Esophagus (tissue), 2 donors: ENCODE measurements around the gene SHISA9. TPM values are rescaled to one million over a fixed set of nuclear protein-coding genes. Genes with fewer than 3 reads are reported as not detected.

Experiments used
- H3K27ac ChIP-seq, 2 donors: one replicate each; pipeline ENCODE4 v1.5.1; 2013; ENCODE audit warnings: low read depth in 2 of 2, mild to moderate bottlenecking in 2 of 2, inconsistent platforms in 1 of 2, low read length in 1 of 2, moderate library complexity in 1 of 2
- H3K27me3 ChIP-seq, 2 donors: one replicate each; pipeline ENCODE4 v1.6.1; 2013; ENCODE audit warnings: low read length in 2 of 2, control low read depth in 1 of 2, mild to moderate bottlenecking in 1 of 2; ENCODE audit not compliant: insufficient read depth in 2 of 2, control insufficient read depth in 1 of 2
- H3K36me3 ChIP-seq, 2 donors: one replicate each; pipeline ENCODE4 v1.6.1; 2013; ENCODE audit warnings: low read length in 1 of 2; ENCODE audit not compliant: control insufficient read depth in 2 of 2, insufficient read depth in 2 of 2
- H3K4me1 ChIP-seq, 2 donors: one replicate each; pipeline ENCODE4 v1.6.1; 2013; ENCODE audit warnings: low read length in 1 of 2; ENCODE audit not compliant: control insufficient read depth in 2 of 2, insufficient read depth in 2 of 2
- H3K4me3 ChIP-seq, 2 donors: one replicate each; pipeline ENCODE4 v1.5.1; 2013; ENCODE audit warnings: low read length in 2 of 2, mild to moderate bottlenecking in 2 of 2, low read depth in 1 of 2, moderate library complexity in 1 of 2
- H3K9me3 ChIP-seq, 2 donors: one replicate each; pipeline ENCODE4 v1.6.1; 2013; ENCODE audit warnings: mild to moderate bottlenecking in 2 of 2, low read depth in 1 of 2, low read length in 1 of 2, moderate library complexity in 1 of 2; ENCODE audit not compliant: control insufficient read depth in 2 of 2, insufficient read depth in 1 of 2
- WGBS, 2 donors: extraction: QIAGEN DNeasy Blood & Tissue Kit; methylation state at CpG; one replicate each; pipeline ENCODE4 v1.1.7; 2013; 5-methylcytosine and 5-hydroxymethylcytosine counted together
- polyA plus RNA-seq, 2 donors: library from polyadenylated mRNA; stranded (reverse); fragments of 200-250 nt; gene quantifications; one replicate each; pipeline ENCODE4 v1.2.3, GENCODE V29; 2013
- donor health status: healthy with polysubstance abuse.
- donor health status: Bipolar disorder and iron deficiency.

SHISA9 gene
- polyA plus RNA-seq, 2 donors, result 0.04 to 0.07 TPM

DNA sequence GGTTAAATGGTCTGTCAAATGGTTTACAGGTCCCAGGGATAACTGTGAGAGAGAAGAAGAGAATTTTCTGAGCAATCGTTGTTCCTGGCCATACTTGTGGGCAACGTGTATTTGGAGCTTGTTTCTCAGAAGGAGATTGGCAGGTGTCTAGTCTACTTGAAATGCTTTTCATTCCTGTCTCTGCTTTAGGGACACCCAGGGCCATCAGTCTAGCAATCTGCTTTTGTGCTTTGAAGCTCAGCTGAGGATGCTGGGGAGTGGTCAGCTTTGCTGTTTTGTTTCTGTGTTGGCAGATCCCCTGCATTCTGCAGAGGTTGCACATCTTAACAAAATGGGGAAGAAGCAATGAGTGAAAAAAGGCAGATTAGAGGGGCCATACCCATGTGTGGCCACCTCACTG, 193.7 kb downstream of the SHISA9 start:
- Histone ChIP-seq H3K4me3 (no peak overlapping the region), H3K4me1 (no peaks in the 10 kb centered on the region), H3K9me3 (no peaks in the 10 kb centered on the region), H3K36me3 (no peaks in the 10 kb centered on the region), H3K27me3 (no peaks in the 10 kb centered on the region), H3K27ac (no peak overlapping the region)
- 71 to 72% methylated on average over 2 of the region's 2 CpGs for WGBS, 2 donors

DNA sequence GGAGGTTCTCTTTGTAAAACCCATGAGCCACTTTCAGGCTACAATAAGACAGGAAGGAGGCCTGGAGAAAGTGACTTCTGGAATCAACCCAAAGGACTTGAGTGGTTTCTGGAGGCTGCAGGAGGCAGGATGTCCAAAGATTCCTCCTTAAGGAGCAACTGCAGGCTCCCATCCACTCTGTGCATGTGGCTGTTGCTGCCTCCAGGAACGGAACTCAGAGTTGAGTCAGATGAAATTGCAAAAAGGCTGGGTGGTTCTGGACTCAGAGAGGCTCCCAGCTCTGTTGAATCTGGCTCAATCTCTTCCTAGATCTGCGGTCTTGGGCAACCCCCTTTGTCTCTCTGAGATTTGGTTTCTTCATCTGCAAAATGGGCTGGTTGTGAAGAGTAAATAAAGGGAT, 197.1 kb downstream of the SHISA9 start:
- Histone ChIP-seq H3K27ac (no peak overlapping the region), H3K36me3 (no peaks in the 10 kb centered on the region), H3K4me3 (no peak overlapping the region), H3K4me1 (no peaks in the 10 kb centered on the region), H3K27me3 (no peaks in the 10 kb centered on the region), H3K9me3 (no peaks in the 10 kb centered on the region)
- WGBS, 2 donors, result 58 to 59% methylated on average over 2 of the region's 2 CpGs

DNA sequence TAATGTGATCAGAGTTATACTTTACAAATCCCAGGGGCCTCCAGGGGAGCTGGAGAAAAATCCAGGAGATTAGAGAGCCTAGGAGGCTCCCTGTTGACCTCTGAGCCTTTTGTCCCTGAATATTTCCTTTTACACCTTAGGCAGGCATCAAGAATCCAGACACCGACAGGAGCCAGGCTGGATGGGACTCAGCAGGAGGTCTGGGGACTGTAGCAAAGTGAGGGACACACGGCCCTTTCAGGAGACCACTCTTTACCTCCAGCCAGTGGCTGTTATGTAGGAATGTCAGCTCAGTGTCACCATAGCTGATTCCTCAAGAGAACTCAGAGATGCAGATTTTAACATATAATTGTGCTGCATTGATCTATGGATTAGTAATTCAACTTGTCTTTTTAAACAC, 198.4 kb downstream of the SHISA9 start:
- 32% methylated on average over 2 of the region's 2 CpGs for WGBS, 2 donors
- Histone ChIP-seq H3K27me3 (no peaks in the 10 kb centered on the region), H3K9me3 (no peaks in the 10 kb centered on the region), H3K27ac (no peak overlapping the region), H3K4me3 (no peak overlapping the region), H3K36me3 (no peaks in the 10 kb centered on the region), H3K4me1 (no peaks in the 10 kb centered on the region)

DNA sequence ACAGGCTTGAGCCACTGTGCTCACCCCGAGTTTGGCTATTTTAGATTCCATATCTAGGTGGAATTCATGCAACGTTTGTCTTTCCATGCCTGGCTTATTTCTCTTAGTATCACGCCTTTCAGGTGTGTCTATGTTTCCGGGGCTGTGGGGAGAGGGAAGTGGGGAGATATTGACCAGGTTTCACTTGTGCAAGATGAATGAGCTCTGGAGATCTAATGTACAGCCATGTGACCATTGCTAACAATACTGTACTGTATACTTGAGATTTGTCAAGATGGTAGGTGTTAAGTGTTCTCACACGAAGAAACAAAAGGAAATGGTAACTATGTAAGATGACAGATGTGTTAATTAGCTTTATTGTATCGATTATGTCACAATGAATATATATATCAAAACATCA, 199.6 kb downstream of the SHISA9 start:
- no peaks in the 10 kb centered on the region for H3K4me1 ChIP-seq
- no peak overlapping the region for H3K4me3 ChIP-seq
- WGBS, 2 donors, result 61 to 70% methylated on average over 6 of the region's 6 CpGs
- no peak overlapping the region for H3K27ac ChIP-seq
- no peaks in the 10 kb centered on the region for H3K9me3 ChIP-seq
- no peaks in the 10 kb centered on the region for H3K36me3 ChIP-seq
- H3K27me3 ChIP-seq, result no peaks in the 10 kb centered on the region

DNA sequence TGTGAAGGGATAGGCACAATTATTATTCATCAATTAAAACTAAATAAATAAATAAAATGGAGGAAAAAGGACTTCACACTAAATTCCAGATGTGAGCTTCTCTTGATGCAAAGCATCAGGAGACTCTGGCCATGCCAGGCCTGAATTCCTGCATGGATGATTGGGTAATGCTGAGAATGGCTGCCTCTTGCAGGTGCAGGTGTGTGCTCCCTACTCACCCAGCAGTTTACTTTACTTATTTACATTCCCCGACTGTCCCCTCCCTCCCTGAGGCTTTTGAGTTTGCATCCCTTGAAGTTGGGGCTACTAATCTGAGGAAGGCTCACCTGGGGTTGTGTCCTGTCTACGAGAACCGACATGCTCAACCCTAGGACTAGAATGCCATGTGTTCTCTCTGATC, 200.4 kb downstream of the SHISA9 start:
- no peak overlapping the region for H3K4me3 ChIP-seq
- no peaks in the 10 kb centered on the region for H3K9me3 ChIP-seq
- WGBS, 2 donors, result 52 to 61% methylated on average over 3 of the region's 3 CpGs
- H3K4me1 ChIP-seq, result no peaks in the 10 kb centered on the region
- no peaks in the 10 kb centered on the region for H3K36me3 ChIP-seq
- H3K27me3 ChIP-seq, result no peaks in the 10 kb centered on the region
- no peak overlapping the region for H3K27ac ChIP-seq

DNA sequence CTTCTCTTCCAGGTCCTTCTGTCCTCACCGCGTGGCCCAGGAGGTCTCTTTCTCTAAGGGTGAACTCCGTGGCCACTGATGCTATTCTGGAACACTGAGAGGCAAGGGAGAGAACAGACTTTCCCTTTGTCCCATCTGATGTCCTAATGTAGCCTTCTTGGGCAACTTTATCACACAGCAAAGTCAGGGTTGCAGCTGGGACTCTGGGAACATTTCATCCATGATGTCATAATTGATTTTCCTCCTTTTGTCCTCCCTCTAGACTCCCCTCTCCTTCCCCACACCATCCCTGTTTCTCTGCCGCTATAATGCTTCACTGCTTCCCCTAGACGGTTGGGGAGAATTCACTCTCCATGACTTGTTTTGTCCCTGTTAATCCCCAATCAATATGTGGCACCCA, 201.0 kb downstream of the SHISA9 start:
- Histone ChIP-seq H3K4me1 (no peaks in the 10 kb centered on the region), H3K36me3 (no peaks in the 10 kb centered on the region), H3K27me3 (no peaks in the 10 kb centered on the region), H3K4me3 (no peak overlapping the region), H3K27ac (no peak overlapping the region), H3K9me3 (no peaks in the 10 kb centered on the region)
- 80 to 83% methylated on average over 5 of the region's 5 CpGs for WGBS, 2 donors

DNA sequence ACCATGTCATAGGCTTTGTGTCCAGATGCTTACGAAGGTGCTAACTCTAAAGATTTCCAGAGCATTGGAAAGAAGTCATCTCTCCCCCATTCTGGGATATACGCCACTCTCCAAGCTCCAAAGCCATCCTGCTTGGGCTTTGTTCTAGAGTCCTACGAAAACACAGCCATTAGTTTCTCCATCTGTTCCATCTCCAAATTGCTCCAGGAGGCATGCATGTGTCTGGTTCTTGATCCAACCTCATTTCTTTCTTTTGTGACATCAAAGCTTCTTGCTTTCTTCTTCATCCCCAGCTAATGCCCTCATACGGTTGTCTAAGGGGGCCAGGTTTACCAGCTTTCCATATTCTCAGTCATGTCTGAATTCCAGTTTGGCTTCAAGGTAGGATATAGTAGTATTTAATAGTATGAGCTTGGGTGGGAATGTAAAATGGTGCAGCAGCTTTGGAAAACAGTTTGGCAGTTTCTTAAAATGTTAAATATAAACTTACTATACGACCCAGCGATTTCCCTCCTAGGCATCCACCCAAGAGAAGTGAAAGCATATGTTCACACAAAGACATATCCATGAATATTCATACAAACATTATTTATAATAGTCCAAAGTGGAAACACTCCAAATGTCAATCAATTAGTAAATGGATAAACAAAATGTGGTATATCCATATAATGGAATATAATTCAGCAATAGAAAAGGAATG, 202.6 kb downstream of the SHISA9 start:
- H3K36me3 ChIP-seq, result no peaks in the 10 kb centered on the region
- H3K27ac ChIP-seq, result no peak overlapping the region
- H3K27me3 ChIP-seq, result no peaks in the 10 kb centered on the region
- no peak overlapping the region for H3K4me3 ChIP-seq
- H3K9me3 ChIP-seq, result no peaks in the 10 kb centered on the region
- H3K4me1 ChIP-seq, result no peaks in the 10 kb centered on the region
- 90 to 92% methylated on average over 6 of the region's 6 CpGs for WGBS, 2 donors

DNA sequence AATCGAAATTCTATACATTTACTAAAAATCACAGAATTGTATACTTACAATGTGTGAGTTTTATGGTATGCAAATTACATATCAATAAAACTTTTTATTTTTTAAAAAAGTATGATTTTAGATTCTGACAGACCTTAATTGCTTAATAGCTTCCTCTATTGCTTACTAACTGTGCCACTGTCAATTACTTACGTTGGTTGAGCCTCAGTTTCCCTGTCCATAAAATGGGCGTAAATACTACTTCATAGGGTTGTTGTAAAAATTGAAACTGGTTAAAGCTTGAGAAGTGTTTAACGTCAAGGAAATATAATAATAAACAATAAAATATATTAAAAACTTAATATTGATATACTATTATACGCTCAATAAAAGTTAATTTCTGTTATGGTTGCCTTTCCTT, 203.4 kb downstream of the SHISA9 start:
- Histone ChIP-seq H3K4me1 (no peaks in the 10 kb centered on the region), H3K4me3 (no peak overlapping the region), H3K27ac (no peak overlapping the region), H3K27me3 (no peaks in the 10 kb centered on the region), H3K9me3 (no peaks in the 10 kb centered on the region), H3K36me3 (no peaks in the 10 kb centered on the region)
- WGBS, 2 donors, result 71 to 82% methylated on average over 5 of the region's 5 CpGs

DNA sequence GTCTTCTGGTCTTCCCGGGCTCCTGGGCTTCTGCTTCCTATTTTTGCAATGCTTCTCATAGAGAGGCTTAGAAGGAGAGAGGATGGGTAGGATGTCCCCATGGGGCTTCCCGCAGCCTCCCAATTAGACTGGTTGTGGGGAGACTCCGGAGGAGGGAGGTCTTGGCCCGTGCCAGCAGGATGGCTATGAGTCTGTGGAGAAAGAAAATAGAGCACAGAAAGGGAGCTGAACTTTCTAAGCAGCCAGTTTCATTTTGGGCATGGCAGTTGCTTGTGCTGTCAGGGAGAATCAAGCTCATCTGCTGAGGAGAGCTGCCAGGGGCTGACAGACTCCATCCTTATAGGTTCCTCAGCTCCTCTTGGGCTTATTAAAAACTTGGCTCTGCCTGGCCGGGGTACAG, 204.0 kb downstream of the SHISA9 start:
- Histone ChIP-seq H3K36me3 (no peaks in the 10 kb centered on the region), H3K9me3 (peaks cover 0 to 2% of the 10 kb centered on the region in 2 donors), H3K4me3 (no peak overlapping the region), H3K27me3 (no peaks in the 10 kb centered on the region), H3K27ac (no peak overlapping the region), H3K4me1 (no peaks in the 10 kb centered on the region)
- 79 to 85% methylated on average over 5 of the region's 5 CpGs for WGBS, 2 donors

DNA sequence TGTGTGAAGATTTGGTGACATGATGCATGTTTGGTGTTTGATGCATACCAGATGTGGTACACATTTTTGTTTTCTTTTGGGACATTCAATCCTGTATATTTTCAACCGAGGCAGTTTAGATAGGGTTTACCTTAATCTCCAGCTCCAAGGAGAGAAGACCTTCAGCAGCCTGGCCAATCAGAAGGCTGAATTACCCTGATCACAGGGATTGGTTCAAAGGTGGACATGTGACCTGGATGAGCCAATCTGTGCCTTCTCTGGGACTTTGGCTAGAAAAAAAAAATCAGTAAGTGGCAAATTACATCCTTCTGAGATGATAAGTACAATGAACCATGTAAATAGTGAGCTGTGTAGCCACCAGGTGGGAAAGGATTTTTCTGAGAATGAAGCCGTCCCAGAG, 205.1 kb downstream of the SHISA9 start:
- H3K4me1 ChIP-seq, result no peaks in the 10 kb centered on the region
- H3K27ac ChIP-seq, result no peak overlapping the region
- H3K9me3 ChIP-seq, result peaks cover 0 to 2% of the 10 kb centered on the region in 2 donors
- 84 to 86% methylated on average over 2 of the region's 2 CpGs for WGBS, 2 donors
- H3K36me3 ChIP-seq, result no peaks in the 10 kb centered on the region
- no peaks in the 10 kb centered on the region for H3K27me3 ChIP-seq
- H3K4me3 ChIP-seq, result no peak overlapping the region
